OCI-M2 (cell line): ENCODE measurements around the gene CMSS1.
"Not testable (repeated sequence)": the region's sequence is repeated elsewhere in the genome, so short reads cannot be mapped to it uniquely, and the experiment has no call there.

ENCODE experiments used
- DNase-seq: peaks from one replicate; lab custom pipeline; 2025; ENCODE audit not compliant: unreplicated experiment; lab: John Stamatoyannopoulos, UW

The CMSS1 gene

DNA sequence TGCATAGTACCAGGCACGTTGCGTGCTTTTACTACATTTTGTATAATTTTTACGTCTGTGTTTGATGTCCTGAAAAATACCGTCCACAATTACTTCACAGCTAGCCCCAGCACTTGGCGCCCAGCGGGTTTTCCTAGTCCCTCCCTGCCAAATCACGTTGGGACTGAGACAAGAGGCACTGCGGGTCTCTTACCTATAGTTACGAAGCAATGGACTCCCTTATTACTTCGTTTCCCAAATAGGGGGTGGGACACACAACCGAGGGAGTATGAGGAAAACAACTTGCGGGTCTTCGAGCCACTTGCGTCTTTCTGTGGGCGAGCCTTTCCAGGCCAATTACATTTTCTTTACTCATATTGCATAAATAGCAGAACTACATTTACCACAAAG is 620 bp upstream of the CMSS1 start:
- no peak for DNase-seq

DNA sequence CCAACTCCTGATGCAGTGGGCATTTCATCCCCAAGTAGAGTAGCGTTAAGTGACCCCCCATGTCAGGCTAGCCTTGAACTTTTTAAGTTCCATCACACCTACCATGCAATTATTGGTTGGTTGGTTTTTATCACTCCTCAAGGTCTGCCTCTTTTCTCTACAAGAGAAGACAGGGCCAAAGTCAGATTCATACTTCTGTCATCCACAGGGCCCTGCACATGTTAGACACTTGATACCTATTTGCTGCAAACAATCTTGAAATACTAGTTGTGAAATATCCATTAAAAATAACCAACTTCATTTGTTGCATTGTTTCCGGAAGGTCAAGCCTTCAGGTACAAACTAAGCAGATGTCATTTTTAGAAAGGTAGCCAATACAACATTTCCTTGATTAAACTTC is 1.2 kb downstream of the CMSS1 start:
- DNase-seq: no peak

DNA sequence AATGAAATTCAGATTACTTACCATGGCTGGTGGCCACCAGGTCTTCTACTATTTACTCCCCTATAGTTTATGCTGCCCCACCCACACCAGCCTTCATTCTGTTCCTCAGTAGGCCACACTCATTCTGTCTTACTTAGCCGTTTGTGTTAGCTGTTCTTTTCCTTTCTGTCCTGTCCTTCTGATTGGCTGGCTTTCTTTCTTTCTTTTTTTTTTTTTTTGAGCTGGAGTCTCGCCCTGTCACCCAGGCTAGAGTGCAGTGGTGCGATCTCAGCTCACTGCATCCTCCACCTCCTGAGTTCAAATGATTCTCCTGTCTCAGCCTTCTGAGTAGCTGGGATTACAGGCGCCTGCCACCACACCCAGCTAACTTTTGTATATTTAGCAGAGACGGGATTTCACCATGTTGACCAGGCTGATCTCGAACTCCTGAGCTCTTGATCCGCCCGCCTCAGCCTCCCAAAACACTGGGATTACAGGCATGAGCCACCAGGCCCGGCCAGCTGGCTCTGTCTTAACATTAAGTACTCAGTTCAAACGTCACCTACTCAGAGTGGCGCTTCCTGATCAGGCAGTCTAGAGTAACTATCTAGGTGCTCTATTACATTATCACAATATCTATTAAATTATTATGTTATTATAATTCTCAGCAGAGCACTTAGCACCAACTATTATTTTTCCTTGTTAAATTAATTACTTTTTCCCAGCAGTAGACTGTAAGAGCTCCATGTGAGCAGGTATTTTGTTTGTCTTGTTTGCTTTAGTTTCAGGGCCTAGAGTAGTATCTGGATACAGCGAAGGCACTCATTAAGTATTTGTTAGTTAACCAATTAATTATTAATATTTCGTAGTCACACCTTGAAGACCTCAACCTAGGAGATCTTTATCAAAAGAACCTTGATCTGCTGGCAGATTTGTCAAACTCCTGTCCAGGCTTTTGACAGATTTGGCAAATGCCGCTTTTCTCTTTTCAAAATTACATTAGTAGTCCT is 6.4 kb downstream of the CMSS1 start:
- DNase-seq: no peak

DNA sequence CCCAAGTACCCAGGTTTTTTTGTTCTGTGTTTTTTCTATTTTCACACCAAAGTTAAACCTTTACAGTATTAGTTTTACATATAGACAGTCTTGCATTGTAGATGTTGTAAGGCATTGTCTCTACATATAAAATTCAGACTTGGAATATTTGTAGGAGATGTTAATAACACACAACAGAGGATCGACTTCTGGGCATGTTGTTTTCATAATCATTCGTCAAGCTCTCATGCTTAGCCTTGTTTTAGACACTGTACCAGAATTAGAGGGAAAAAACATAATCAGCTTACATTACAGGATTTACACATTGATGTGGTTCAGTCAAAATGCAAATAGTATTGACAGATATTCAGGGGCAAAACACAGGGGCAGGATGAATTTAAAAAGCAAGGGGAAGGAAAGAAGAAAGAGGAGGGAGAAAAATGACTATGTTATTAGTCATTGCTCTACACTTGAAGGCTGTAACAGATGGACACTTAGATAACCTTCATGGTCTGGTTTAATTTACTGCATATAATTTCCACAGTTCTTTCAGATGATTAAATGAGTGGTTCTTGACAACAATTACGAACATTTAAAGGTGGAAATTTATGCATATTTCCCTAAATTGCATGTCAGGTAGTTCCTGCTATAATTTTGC is 7.5 kb downstream of the CMSS1 start:
- no peak for DNase-seq

DNA sequence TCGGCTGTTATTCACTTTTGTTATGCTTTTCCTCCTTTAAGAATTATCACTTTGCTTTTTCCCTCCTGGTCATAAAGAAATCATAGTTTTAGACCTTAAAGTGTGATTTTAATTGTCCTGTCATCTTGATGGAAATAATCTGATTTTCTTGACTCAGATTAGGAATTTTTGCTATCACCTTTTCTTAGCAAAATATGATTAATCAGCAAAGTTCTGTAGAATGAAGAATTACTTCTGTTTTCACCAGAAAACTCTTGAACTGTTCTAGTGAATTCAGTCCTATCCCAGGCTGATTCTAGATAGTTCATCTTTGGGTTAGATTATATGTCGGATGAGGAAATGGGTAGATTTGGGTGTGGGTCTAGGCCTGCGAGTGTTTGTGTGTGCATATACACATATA is 12.2 kb downstream of the CMSS1 start:
- no peak for DNase-seq

DNA sequence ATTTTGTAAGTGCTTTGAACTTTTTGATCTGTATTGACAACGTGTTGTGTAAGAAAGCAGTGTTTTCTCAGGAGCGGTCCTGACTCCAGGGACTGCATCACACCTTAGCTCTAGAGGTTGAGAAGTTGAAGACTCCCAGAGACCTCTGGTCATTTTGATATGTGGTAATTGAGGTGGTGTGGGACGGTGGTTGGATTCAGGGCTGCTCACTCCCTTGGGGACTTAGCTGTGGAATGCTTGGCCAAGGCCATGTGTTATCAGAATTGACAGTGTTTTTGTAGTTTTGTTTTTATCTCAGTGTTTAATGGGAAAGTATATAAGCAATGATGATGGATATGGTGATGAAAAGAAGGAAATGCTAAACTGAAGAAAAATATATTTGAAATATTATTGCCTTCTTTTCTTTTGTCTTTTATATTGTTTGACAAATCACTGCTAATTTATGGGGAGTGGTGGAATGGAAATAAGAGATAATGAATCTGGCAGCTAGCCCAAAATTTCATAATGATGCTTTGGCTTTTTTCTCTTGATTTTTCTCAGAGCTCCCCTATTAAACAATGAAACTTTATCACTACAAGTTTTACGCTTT is 16.0 kb downstream of the CMSS1 start:
- DNase-seq: no peak

DNA sequence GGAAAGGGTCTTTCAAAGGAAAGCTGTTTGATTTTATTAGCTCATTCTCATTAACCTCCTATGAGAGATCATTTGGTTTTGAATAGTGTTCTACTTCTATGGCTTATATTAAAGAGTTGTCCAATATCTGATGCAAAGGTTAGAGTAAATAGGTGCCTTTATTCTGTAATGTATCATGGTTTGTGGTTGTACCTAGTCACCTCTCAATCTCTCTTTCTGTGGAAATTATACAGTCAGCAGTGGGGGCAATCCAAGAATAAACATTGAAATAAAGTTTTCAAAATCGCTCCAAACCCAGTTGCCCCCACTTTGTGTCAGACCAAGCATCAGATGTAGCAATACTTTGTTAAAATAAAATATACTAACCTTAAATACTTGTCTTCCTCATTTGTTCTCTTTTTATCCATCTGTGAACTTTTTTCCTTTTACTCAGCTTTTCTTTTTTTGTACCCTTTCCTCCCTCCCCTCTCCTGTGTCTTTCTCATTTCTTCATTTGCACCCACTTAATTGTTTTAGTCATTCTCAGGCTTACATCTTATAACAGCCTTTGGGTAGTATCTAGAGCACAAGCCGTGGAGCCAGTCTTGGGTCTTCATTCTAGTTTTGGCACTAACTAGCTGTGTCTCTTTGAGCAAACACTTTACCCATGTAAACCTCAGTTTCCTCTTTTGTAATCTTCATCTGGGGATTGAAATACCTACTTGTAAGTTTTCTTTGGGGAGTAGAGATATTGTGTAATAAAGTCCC is 16.7 kb downstream of the CMSS1 start:
- no peak for DNase-seq

DNA sequence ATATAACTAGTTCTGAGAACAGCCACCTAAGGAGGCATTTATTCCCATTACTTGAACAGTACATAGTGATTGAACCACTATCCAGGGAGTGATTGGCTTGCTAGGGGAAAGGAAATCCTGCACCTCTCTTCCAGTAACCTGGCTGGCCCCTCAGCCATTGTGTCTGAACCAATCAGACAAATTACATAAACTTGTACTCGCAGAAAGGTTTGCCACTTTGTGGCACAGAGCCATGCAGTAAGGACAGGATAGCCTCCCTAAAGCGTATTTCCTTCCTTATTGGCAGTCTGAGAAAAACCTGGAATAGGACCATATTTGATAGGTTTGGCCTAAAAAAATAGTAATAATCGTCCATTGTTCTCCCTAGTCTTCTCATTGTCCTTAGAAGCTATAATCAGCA is 19.0 kb downstream of the CMSS1 start:
- DNase-seq: no peak

DNA sequence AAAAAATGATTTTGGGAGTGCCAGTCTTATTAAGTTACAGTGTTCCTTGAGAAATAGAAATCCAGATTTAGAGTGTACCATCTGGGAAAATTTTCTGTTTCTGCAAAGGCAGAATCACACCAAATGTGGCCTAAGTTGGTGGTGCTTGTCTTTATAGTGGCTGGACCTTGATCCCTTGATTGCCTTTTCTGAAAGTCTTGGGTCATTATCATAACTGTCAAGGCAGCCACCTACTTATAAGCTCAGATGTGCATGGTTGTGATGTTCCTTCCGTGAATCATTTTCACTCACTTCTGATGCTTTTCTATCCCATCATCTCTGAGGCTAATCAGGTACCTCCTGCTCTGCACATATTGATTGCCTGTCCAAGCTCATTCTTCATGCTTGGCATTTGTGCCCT is 20.1 kb downstream of the CMSS1 start:
- DNase-seq: no peak

DNA sequence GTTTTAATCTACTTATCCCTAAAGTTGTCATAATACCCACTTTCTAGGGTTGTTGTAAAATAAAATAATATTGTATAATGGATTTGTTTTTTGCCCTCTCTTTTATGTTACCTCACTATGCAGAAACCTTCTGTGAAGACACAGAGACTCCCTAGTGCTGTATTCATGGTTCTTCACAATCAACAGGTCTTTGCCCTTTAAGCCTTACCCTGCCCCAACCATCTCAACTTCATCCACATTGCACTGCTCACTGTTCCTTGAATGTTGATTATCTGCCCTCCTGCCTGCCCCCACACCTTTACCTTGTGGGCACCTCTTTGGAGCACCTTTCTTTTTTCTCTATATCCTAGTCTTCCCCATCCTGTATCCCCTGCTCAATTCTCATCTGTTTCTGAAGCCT is 21.1 kb downstream of the CMSS1 start:
- no peak for DNase-seq

DNA sequence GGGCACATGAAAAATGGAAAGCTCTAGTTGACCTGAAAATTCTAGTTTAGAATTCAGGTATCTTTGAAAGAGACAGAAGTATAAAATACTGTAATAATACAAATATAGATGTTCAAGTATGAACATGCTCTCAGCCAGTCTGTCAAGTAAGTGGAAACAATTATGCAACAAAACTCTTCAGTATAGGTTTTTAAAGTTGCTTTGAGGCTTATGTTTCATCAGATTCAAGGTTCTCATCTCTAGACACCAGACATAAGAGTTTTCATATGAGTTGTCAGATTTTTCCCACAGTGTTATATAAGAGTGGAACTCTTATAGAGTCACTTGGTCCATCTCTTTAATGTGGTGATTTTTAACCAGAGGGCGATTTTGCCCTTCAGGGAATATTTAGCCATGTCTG is 22.0 kb downstream of the CMSS1 start:
- DNase-seq: no peak

DNA sequence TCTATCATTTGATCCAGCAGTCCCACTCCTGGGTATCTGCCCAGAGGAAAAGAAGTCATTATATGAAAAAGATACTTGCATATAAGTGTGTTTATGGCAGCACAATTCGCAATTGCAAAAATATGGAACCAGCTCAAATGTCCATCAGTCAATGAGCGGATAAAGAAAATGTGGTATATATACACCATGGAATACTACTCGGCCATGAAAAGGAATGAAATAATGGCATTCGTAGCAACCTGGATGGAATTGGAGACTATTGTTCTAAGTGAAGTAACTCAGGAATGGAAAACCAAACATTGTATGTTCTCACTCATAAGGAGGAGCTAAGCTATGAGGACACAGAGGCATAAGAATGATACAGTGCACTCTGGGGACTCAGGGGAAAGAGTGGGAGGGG is 24.3 kb downstream of the CMSS1 start:
- not testable (repeated sequence) for DNase-seq

DNA sequence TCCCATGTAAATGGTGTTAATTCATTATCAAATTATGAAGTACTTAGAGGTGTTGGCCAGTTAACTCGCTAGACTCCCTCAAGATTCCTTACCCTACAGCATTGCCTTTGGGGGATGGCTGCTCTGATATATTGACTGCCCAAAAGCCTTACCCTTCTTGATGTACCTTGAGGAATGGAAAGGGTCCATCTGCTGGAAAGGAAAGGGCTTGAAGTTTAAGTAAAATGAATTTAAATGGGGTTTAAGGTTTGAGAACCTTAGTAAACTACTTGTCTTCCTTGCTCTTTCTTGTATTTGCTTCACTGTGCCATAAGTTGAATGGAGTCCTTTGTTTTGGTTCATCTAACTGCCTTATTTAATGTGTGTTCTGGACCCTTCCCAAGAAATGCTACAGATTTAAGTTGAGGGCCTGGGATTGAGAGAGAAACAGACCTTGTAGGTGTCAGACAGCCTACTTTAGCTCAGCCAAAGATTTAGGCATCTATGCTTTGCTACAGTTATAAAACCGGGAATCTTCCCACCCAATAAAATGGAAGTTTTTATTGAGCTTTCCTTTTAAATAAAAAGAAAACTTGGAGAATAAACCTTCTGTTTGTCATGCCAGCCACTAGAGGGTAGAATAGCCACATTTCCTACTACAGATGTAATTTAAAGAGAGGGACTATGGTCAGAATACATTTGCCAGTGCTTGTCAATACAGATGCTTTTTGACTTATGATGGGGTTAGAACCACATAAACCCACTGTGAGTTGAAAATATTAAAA is 25.3 kb downstream of the CMSS1 start:
- DNase-seq: no peak

DNA sequence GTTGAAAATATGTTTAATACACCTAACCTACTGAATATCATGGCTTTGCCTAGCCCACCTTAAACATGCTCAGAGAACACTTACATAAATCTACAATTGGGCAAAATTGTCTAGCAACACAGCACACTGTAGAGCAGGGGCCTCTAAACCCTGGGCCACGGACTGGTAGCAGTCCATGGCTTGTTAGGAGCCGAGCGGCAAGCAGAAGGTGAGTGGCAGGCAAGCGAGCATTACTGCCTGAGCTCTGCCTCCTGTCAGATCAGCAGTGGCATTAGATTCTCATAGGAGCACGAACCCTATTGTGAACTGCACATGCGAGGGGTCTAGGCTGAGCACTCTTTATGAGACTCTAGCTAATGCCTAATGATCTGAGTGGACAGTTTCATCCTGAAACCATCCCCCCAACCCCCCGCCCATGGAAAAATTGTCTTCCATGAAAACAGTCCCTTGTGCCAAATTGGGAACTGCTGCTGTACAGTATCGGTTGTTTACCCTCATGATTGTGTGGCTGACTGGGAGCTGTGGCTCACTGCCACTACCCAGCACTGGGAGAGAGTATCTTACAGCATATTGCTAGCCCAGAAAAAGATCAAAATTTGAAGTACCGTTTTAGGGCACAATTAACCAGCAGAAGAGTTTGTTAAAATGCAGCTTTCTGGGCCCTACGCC is 26.1 kb downstream of the CMSS1 start:
- DNase-seq: no peak

DNA sequence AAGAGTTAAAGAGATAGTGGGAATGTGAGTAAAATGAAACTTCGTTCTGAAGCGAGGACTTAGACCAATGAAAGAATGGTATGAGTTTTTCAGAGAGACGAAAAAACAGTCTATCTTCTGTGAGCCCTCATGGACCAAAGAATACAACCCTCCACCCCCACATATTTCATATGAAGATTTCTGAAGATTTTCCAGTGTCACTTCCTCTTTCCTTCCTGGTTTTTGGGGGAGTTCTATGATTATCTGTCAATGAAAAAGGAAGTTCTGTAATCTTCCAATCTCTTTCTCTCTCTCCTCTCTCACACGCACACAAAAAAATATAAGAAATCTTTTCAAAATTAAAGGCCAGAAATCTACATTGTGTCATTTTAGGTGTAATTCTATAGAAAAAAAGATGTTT is 27.7 kb downstream of the CMSS1 start:
- no peak for DNase-seq

DNA sequence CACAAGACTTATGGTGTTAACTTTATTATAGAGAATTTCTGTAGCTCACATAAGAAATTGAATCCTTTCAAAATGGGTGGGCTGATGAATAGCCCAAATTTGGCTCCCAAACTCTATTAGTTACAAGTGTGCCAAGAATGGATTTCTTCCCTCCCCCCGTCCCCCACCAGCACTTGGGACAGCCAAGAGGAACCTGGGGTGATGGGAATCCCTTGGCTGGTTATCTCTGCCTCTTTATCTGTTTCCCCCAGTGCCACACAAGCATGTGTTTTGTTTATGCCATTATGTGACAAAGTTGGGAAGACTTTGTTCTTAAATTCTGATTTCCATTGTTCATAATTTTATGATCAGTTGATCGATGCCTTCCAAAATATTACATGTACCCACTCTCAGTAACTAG is 28.3 kb downstream of the CMSS1 start:
- DNase-seq: no peak

DNA sequence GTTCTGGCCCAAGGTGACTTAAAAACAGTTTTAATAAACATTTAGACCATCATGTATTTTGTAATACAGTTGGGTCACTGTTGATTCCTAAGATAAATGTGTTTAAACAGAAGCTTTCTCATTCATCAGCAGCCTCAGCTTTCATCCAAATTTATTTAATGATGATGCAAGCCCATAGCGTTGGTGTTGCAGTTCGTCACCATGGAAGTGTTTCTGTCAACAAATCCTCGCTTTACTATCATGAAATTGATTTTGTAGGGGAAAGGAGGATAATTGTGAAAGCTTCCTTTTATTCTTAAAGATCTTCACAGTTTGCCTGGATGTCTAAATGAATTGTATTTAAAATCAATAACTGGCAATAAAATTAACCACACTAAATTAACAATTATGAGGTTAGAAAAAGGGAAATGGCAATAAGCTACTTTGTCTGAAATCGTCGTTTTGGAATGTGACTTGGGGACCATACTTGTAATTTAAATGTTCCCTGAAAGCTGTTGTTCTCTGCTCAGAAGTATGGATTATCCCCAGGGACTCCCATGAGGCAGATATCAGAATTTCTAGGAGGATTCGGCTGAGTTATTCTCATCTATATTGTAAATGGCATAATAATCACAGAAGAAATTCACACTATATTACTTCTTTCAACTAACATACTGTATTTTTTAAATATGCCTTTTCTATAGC is 29.0 kb downstream of the CMSS1 start:
- no peak for DNase-seq

DNA sequence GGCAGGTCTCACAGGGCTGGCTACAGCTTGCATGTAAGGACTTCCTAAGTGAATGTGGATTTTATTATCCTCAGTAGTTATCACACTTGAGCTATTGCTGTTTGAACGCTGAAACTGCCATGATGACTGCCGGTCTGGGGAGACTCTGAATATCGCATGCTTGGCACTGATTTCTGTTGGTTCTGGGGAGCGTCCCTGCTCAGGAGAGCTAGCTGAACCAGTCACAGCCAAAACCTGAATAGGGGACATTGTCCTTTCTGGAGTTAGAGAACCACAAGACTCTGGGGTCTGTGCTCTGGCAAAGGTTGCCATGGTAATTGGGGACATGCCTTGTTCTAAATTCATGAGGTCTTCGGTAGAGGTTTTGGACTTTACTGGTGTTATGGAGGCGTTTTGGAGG is 30.8 kb downstream of the CMSS1 start:
- no peak for DNase-seq

DNA sequence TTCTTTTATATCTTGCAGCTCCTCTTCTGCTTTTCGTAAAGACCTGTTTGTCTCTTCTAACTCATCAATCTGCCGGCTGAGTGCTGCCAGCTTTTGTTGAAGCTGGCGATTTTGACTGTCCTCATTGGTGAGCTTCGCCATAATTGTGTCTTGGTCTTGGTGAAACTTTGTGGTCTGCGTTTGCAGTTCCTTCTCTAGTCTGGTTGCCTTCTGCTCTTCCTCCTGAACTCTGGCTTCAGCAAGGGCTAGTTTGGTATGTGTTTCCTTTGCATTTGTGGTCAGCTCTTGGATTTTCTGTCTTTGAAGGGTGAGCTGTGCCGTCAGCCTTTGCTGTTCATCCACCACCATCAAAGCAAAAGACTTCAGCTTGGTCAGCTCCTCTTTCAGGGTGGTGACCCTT is 32.9 kb downstream of the CMSS1 start:
- no peak for DNase-seq

DNA sequence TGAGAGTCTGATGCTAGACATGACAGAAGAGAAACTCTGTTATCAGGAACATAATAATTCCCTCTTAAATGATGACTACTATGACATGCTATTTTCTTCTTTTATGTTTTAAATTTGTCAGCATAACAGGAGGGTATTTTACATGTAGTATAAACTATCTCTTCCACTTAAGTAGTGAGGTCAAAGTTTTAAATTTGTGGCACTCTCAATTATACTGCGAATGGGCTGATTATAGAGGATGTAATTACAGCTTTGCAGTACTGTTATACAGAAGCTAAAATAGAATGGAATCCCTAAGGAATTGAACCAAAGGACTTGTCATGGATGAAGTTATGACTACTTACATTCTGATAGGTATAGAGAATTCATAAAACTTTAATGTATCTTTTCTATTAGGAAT is 34.3 kb downstream of the CMSS1 start:
- no peak for DNase-seq
